ENCODE measurements around the gene PPM1F. TPM values are rescaled to one million over a fixed set of nuclear protein-coding genes. Genes with fewer than 3 reads are reported as not detected.

PPM1F gene
- total RNA-seq, 2 experiments from 2014 or later: 23.0 to 24.3 TPM

DNA sequence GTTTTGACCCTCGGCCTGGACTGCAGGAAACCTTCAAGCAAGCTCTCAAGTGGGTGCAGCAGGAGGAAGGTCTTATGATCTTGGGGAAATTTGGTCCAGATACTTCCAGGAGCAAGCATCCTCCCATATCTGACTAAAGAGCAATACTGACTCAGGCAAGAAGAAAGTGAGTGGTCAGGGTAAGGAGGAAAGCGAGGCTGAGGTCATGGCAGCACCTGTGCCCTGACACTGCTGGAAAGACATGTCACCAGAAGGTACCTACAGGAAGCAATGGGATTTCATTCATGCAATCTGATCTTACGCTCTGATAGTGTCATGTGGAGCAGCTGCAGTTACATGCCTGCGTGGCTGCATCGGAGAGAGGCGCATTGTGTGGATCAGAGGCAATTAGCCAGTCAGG lies 36.4 kb upstream of the PPM1F start:
- H3K4me1 Mint-ChIP-seq (ENCODE audit: low read depth): no peaks in the 10 kb centered on the region
- H3K9me3 Mint-ChIP-seq: no peaks in the 10 kb centered on the region
- H3K36me3 Mint-ChIP-seq (ENCODE audit: low read depth): no peaks in the 10 kb centered on the region
- H3K27ac Mint-ChIP-seq: no peak overlapping the region
- CTCF ChIA-PET: no interaction called here
- no peaks in the 10 kb centered on the region for H3K27me3 Mint-ChIP-seq (ENCODE audit: low read depth)
- DNase-seq: no peak
- H3K4me3 Mint-ChIP-seq: no peak overlapping the region
- intact Hi-C loops (cut with micrococcal nuclease): no loop called here

DNA sequence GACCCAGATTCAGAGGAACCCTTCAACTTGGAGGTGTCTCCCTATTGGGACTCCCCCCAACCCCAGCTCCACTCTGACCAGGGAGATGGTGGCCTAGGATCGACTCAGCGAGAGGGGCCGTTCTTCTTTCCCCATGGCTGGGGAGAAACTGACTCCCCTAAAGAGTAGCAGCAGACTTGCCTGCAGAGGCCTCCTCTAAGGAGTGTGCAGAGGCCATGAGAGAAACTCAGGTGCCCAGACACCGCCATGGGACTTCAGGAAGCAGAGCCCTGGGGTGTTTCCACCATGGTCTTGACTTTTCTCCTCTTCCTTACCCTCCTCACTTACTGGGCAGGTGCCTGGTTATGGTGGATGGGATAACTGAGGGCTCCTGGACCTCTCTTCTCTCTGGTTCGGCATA lies 32.6 kb upstream of the PPM1F start:
- Mint-ChIP-seq H3K36me3 (ENCODE audit: low read depth) (no peaks in the 10 kb centered on the region), H3K27me3 (ENCODE audit: low read depth) (no peaks in the 10 kb centered on the region), H3K9me3 (no peaks in the 10 kb centered on the region), H3K27ac (no peak overlapping the region), H3K4me3 (no peak overlapping the region), H3K4me1 (ENCODE audit: low read depth) (peaks cover 21% of the 10 kb centered on the region)
- CTCF ChIA-PET: interaction anchor here (0.6 to 0.8 kb wide), 3 partner anchors 9 to 295 kb away, joined by 3 read pairs; no protein-coding TSS in a partner anchor
- no peak for DNase-seq
- intact Hi-C loops (cut with micrococcal nuclease): no loop called here

- Mint-ChIP-seq H3K36me3 (ENCODE audit: low read depth) (no peaks in the 10 kb centered on the region), H3K4me1 (ENCODE audit: low read depth) (peaks cover 23% of the 10 kb centered on the region), H3K27ac (no peak overlapping the region), H3K4me3 (no peak overlapping the region), H3K9me3 (no peaks in the 10 kb centered on the region), H3K27me3 (ENCODE audit: low read depth) (no peaks in the 10 kb centered on the region)
- CTCF ChIA-PET: interaction anchor here (0.6 to 0.8 kb wide), 3 partner anchors 9 to 294 kb away, joined by 3 read pairs; no protein-coding TSS in a partner anchor
- intact Hi-C loops (cut with micrococcal nuclease): no loop called here
- no peak for DNase-seq
These were observed 32.1 kb upstream of the PPM1F start for GRCh38 chr22:21984793-21985192.

- CTCF ChIA-PET: interaction anchor here (1.1 to 3.6 kb wide), 2 partner anchors 11 to 291 kb away, joined by 3 to 32 read pairs; no protein-coding TSS in a partner anchor
- H3K27me3 Mint-ChIP-seq (ENCODE audit: low read depth): no peaks in the 10 kb centered on the region
- no peaks in the 10 kb centered on the region for H3K36me3 Mint-ChIP-seq (ENCODE audit: low read depth)
- peak within 1 kb of the TSS; percentile 81 for H3K27ac Mint-ChIP-seq
- intact Hi-C loops (cut with micrococcal nuclease): no loop called here
- H3K4me1 Mint-ChIP-seq (ENCODE audit: low read depth): peaks cover 36% of the 10 kb centered on the region
- DNase-seq: peak; percentile 90
- H3K9me3 Mint-ChIP-seq: no peaks in the 10 kb centered on the region
- H3K4me3 Mint-ChIP-seq: peak within 1 kb of the TSS; percentile 84
These were observed 29.8 kb upstream of the PPM1F start, which contains the start of gene TOP3B for GRCh38 chr22:21982338-21982965. TOP3B (minus strand) TSS chr22:21982787; CDS start chr22:21975709, 7,078 bp downstream.

DNA sequence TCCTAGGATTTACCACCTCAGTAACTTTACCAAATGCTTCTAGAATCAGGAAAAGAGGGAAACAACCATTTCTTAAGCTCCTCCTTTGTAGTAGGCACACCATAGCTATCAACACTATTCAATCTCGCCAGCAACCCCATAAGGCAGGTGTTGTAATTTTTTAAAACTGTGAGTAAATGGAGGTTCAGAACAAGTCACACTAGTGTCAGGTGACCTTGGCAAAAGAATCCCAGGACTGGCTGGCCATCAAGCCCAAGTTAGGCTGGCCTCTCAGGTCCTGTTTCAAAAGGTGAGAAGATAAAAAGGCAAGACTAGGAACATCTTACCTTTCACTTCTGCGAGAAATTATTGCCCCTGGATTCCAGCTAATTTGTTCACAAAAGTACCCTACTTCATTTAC lies 29.2 kb upstream of the PPM1F start:
- Mint-ChIP-seq H3K27me3 (ENCODE audit: low read depth) (no peaks in the 10 kb centered on the region), H3K9me3 (no peaks in the 10 kb centered on the region), H3K4me3 (peak overlapping the region; percentile 84), H3K36me3 (ENCODE audit: low read depth) (no peaks in the 10 kb centered on the region), H3K27ac (peak overlapping the region; percentile 81), H3K4me1 (ENCODE audit: low read depth) (peaks cover 36% of the 10 kb centered on the region)
- intact Hi-C loops (cut with micrococcal nuclease): no loop called here
- CTCF ChIA-PET: interaction anchor here (1.1 to 3.6 kb wide), 2 partner anchors 10 to 290 kb away, joined by 3 to 32 read pairs; no protein-coding TSS in a partner anchor
- DNase-seq: no peak

DNA sequence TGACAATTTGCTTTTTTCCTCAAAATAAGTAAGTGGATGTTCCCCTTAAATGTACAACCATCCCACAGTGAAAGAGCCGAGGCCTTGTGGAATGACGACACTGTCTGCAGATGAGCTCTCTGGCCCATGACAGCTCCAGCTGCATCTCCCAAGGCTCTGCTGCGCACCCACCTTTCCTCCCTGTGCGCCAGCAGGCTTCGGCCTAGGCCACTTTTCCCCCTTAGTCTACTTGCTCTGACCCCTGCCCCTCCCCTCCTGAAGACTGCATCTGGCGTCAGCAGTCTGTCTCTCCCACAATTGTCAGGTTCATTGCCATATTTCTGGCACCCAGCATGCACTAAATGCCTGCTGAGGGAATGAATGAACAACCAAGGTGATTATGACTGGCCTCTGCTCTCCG lies 27.9 kb upstream of the PPM1F start:
- Mint-ChIP-seq H3K36me3 (ENCODE audit: low read depth) (no peaks in the 10 kb centered on the region), H3K4me3 (no peak overlapping the region), H3K4me1 (ENCODE audit: low read depth) (peaks cover 38% of the 10 kb centered on the region), H3K27ac (no peak overlapping the region), H3K27me3 (ENCODE audit: low read depth) (no peaks in the 10 kb centered on the region), H3K9me3 (no peaks in the 10 kb centered on the region)
- DNase-seq: no peak
- intact Hi-C loops (cut with micrococcal nuclease): no loop called here
- CTCF ChIA-PET: interaction anchor here (3.6 kb wide), 1 partner anchor 9 kb away, joined by 32 read pairs; no protein-coding TSS in a partner anchor

- Mint-ChIP-seq H3K27me3 (ENCODE audit: low read depth) (no peaks in the 10 kb centered on the region), H3K4me1 (ENCODE audit: low read depth) (peaks cover 38% of the 10 kb centered on the region)
These were observed 26.1 kb upstream of the PPM1F start for GRCh38 chr22:21978564-21979386.

GRCh38 chr22:21977814-21978213 lies 25.2 kb upstream of the PPM1F start:
- no peak overlapping the region for H3K27ac Mint-ChIP-seq
- peaks cover 1% of the 10 kb centered on the region for H3K36me3 Mint-ChIP-seq (ENCODE audit: low read depth)
- intact Hi-C loops (cut with micrococcal nuclease): no loop called here
- DNase-seq: no peak
- CTCF ChIA-PET: no interaction called here
- peaks cover 38% of the 10 kb centered on the region for H3K4me1 Mint-ChIP-seq (ENCODE audit: low read depth)
- H3K9me3 Mint-ChIP-seq: no peaks in the 10 kb centered on the region
- H3K27me3 Mint-ChIP-seq (ENCODE audit: low read depth): no peaks in the 10 kb centered on the region
- no peak overlapping the region for H3K4me3 Mint-ChIP-seq

More at GRCh38 chr22:21978564-21979386, 26.1 kb upstream of the PPM1F start:
- H3K9me3 Mint-ChIP-seq: no peaks in the 10 kb centered on the region
- intact Hi-C loops (cut with micrococcal nuclease): no loop called here
- CTCF ChIA-PET: interaction anchor here (1.1 kb wide), 1 partner anchor 11 kb away, joined by 3 read pairs; no protein-coding TSS in a partner anchor
- H3K36me3 Mint-ChIP-seq (ENCODE audit: low read depth): peaks cover 1% of the 10 kb centered on the region
- no peak overlapping the region for H3K27ac Mint-ChIP-seq
- no peak for DNase-seq
- H3K4me3 Mint-ChIP-seq: no peak overlapping the region

DNA sequence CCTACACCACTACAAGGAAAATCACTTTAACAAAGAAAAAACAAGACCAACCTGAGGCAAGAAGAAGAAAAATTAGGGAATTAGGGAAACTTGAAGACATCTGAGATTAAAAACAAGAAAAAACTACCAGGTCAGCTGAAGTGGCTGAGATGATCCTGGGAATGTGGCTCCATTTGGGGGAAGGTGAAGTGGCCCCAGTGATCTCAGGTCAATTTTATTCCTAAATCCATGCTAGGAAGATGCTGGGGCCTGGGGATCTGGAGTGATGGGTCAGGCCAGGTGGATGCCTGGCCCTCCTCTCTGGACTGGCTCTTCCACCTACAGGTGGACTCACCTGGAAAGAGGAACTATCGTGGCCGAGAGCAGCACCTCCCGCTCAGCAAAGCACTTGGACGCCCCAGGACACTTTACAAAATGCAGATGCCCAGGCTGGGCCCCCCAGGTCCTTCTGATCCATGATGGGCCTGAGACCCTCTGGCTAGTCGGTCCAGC lies 23.3 kb upstream of the PPM1F start:
- CTCF ChIA-PET: no interaction called here
- no peak for DNase-seq
- Mint-ChIP-seq H3K4me3 (no peak overlapping the region), H3K4me1 (ENCODE audit: low read depth) (peaks cover 24% of the 10 kb centered on the region), H3K36me3 (ENCODE audit: low read depth) (peaks cover 9% of the 10 kb centered on the region), H3K27ac (no peak overlapping the region), H3K27me3 (ENCODE audit: low read depth) (no peaks in the 10 kb centered on the region), H3K9me3 (no peaks in the 10 kb centered on the region)
- intact Hi-C loops (cut with micrococcal nuclease): no loop called here

- H3K4me1 Mint-ChIP-seq (ENCODE audit: low read depth): peaks cover 17% of the 10 kb centered on the region
- DNase-seq: no peak
- intact Hi-C loops (cut with micrococcal nuclease): no loop called here
- H3K27me3 Mint-ChIP-seq (ENCODE audit: low read depth): no peaks in the 10 kb centered on the region
- CTCF ChIA-PET: no interaction called here
- H3K4me3 Mint-ChIP-seq: no peak overlapping the region
- H3K9me3 Mint-ChIP-seq: no peaks in the 10 kb centered on the region
- H3K36me3 Mint-ChIP-seq (ENCODE audit: low read depth): peaks cover 14% of the 10 kb centered on the region
- H3K27ac Mint-ChIP-seq: no peak overlapping the region
These were observed 22.6 kb upstream of the PPM1F start for GRCh38 chr22:21975273-21975672.

GRCh38 chr22:21974058-21974649 lies 21.5 kb upstream of the PPM1F start:
- intact Hi-C loops (cut with micrococcal nuclease): no loop called here
- peaks cover 16% of the 10 kb centered on the region for H3K4me1 Mint-ChIP-seq (ENCODE audit: low read depth)
- H3K9me3 Mint-ChIP-seq: no peaks in the 10 kb centered on the region
- no peaks in the 10 kb centered on the region for H3K27me3 Mint-ChIP-seq (ENCODE audit: low read depth)
- CTCF ChIA-PET: no interaction called here
- H3K36me3 Mint-ChIP-seq (ENCODE audit: low read depth): peaks cover 15% of the 10 kb centered on the region
- no peak overlapping the region for H3K4me3 Mint-ChIP-seq
- H3K27ac Mint-ChIP-seq: no peak overlapping the region
- no peak for DNase-seq

DNA sequence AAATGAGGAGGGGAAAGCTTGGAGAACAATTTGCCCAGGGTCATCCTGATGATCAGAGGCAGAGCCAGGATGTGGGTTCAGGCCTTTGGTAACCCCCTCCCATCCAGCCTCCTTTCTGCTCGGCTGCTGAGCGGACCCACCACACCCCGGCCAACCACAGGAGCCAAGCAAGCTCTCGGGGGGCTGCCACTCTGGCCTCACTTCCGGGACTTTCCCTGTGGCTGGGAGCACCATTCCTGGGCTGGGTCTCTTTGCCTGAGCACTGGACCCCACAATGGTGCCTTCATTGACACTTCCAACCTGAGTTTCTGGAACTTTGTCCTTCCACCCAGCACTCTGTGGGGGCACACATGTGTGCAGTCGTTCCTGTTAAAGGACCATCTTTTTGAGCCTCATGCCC lies 20.2 kb upstream of the PPM1F start:
- Mint-ChIP-seq H3K36me3 (ENCODE audit: low read depth) (peaks cover 20% of the 10 kb centered on the region), H3K4me3 (no peak overlapping the region), H3K4me1 (ENCODE audit: low read depth) (peaks cover 4% of the 10 kb centered on the region), H3K27me3 (ENCODE audit: low read depth) (no peaks in the 10 kb centered on the region), H3K9me3 (no peaks in the 10 kb centered on the region), H3K27ac (no peak overlapping the region)
- intact Hi-C loops (cut with micrococcal nuclease): no loop called here
- CTCF ChIA-PET: interaction anchor here (0.5 to 3.8 kb wide), 15 partner anchors 9 to 275 kb away, joined by 3 to 32 read pairs (median 5); partner anchors contain the start of gene TOP3B
- DNase-seq: no peak
